NCI-H128 (cell line): ENCODE measurements around the gene STAT6.
"Not testable (repeated sequence)": the region's sequence is repeated elsewhere in the genome, so short reads cannot be mapped to it uniquely, and the experiment has no call there.

Experiments
- DNase-seq: peaks from one replicate; lab custom pipeline; 2025; ENCODE audit not compliant: unreplicated experiment; lab: John Stamatoyannopoulos, UW

STAT6 gene

GRCh38 chr12:57055824-57056223, 55.3 kb downstream of the STAT6 start:
- no peak for DNase-seq

GRCh38 chr12:57053901-57054300, 57.3 kb downstream of the STAT6 start:
- DNase-seq: not testable (repeated sequence)

- DNase-seq: not testable (repeated sequence)
Measured at GRCh38 chr12:57053146-57053545, 58.0 kb downstream of the STAT6 start.

GRCh38 chr12:57051011-57051410, 60.2 kb downstream of the STAT6 start:
- no peak for DNase-seq

- no peak for DNase-seq
Measured at GRCh38 chr12:57049890-57050289, 61.3 kb downstream of the STAT6 start, which contains the start of gene MYO1A. TSS of gene MYO1A (minus strand) at chr12:57050129. CDS start at chr12:57048323, 1,806 bp downstream.

- no peak for DNase-seq
Measured at GRCh38 chr12:57049119-57049446, 62.1 kb downstream of the STAT6 start.

GRCh38 chr12:57048423-57049118, 62.6 kb downstream of the STAT6 start:
- DNase-seq: no peak

- DNase-seq: no peak
Measured at GRCh38 chr12:57047981-57048380, 63.2 kb downstream of the STAT6 start.

- no peak for DNase-seq
Measured at GRCh38 chr12:57046947-57047890, 63.9 kb downstream of the STAT6 start.

- DNase-seq: no peak
Measured at GRCh38 chr12:57046086-57046791, 64.9 kb downstream of the STAT6 start.
